Amniotic stem cell (primary cell): Measurements from ENCODE around the gene PPARG.

Experiments
- DNase-seq: peaks from one replicate; lab custom pipeline; 2025; lab: John Stamatoyannopoulos, UW

PPARG gene

DNA sequence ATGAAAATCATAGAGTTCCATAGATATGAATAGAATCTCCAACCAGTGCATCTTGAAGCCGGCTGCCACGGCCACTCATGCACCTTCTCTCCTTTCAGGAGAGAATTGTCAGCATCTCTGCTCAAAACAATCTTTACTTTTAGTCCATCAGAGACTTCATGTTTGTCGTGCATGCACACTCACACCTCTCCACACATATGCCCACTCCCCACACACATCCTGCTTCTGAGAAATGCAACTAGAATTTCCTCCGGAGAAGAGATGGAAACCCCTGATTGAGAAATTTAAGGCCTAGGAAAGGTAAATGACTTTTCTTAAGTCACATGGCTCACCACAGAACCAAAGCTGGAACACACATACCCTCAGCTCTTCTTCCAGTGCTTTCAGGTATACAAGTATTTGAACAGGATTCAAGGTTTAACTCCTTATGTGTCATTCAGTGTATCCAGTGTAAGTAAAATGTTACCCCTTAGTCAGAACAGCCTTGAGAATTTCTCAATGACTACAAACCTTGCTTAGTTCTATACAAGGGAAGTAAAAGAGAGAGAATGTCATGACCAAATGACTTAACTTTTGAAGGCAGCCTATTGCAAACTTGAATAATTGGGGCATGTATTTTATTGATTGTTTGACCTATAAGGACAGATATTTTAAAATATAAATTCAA is 126.3 kb downstream of the PPARG start:
- DNase-seq = no peak

DNA sequence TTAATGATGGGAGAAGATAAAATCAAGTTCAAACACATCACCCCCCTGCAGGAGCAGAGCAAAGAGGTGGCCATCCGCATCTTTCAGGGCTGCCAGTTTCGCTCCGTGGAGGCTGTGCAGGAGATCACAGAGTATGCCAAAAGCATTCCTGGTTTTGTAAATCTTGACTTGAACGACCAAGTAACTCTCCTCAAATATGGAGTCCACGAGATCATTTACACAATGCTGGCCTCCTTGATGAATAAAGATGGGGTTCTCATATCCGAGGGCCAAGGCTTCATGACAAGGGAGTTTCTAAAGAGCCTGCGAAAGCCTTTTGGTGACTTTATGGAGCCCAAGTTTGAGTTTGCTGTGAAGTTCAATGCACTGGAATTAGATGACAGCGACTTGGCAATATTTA is 127.9 kb downstream of the PPARG start:
- no peak for DNase-seq

- no peak for DNase-seq
Observed at GRCh38 chr3:12420393-12420792, 131.5 kb downstream of the PPARG start.

- no peak for DNase-seq
Observed at GRCh38 chr3:12421132-12421531, 132.3 kb downstream of the PPARG start.

DNA sequence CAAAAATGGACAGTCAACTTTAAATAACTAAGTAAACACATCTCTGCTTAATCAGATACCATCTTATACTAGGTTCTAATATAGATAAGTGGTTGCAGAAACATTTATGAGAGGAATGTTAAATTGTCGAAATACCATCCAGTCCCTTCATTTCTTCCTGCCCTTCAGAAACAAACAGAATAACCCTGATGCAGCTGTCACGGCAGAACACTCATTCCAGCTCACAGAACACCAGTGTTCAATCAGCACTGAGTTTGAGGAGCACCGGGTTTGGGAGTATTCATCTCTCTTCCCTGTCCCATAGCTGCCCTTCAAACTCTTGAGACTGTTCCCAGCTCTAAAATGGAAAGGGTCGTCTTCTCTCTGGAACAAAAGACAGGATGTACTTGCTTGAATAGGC is 134.3 kb downstream of the PPARG start:
- DNase-seq = no peak

DNA sequence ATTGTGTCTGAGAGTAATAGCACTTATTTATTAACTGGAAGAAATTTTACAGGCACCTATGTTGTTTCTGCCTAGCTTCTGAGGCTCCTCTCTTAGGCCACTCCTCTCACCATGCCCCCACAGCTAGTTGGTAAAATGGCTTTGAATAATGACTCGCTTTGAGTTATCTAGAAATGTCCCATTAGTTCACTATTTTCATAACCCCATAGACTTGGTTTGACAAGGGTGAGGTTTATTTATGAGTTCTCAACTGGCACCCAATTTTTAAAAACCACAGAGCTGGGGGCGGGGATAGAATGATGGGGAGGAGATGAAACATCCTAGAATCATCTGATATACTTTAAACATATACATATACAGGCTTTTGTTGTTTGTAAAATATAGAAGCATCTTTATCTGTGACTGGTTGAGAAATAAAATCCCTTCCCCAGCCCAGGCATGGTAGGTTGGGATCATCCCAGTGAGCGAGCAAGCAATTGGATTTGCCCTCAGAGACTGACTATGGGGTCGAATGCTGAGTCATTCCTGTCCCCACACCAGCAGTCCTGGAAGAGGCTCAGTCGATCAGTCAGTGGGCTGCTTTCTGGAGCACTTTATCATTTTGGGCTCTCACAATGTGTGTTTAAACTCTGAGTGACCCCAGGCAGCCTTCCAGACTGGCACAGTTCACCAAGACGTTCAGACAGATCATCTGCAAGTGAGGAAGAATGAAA is 135.2 kb downstream of the PPARG start:
- DNase-seq = no peak

GRCh38 chr3:12424635-12425319 is 135.9 kb downstream of the PPARG start:
- DNase-seq = no peak

GRCh38 chr3:12425850-12426579 is 137.1 kb downstream of the PPARG start:
- no peak for DNase-seq

DNA sequence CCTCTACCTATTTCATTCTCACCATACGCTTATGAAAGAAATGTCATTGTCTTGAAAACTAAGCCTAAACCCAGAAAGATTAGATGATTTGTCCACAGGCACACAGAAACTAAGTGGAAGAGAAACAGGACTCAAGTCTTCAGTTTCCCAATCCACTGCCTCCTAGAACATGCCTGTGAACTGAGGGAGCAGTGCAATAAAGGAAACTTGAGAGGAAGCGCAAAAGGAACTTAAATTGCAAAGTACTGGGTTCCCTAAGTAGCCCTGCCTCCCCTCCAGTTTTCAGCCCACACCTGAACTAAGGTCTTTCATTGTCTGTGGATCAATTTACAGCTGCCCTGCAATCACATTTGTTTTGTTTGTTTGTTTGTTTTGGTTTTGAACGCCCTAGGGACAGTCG is 138.7 kb downstream of the PPARG start:
- no peak for DNase-seq

GRCh38 chr3:12428126-12428525 is 139.3 kb downstream of the PPARG start:
- DNase-seq = no peak

DNA sequence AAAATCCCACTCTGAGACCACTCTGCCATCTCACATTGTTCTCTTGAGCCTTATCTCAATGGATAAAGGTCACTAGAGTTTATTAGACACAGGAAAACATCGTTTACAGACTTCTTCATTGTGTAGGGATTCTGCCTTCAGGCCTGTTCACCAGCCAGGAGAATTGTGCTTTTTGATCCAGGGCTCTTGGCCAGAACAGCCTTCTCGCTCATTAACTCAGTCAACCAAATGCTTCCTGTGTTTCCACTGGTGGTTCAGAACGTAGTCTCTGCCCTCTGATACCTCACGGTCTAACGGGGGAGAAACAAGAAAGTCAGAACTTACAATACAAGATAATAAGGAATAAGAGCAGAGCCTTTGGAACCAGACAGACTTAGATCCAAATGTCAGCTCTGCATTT is 141.2 kb downstream of the PPARG start:
- no peak for DNase-seq

- no peak for DNase-seq
Observed at GRCh38 chr3:12433823-12434222, 145.0 kb downstream of the PPARG start.

DNA sequence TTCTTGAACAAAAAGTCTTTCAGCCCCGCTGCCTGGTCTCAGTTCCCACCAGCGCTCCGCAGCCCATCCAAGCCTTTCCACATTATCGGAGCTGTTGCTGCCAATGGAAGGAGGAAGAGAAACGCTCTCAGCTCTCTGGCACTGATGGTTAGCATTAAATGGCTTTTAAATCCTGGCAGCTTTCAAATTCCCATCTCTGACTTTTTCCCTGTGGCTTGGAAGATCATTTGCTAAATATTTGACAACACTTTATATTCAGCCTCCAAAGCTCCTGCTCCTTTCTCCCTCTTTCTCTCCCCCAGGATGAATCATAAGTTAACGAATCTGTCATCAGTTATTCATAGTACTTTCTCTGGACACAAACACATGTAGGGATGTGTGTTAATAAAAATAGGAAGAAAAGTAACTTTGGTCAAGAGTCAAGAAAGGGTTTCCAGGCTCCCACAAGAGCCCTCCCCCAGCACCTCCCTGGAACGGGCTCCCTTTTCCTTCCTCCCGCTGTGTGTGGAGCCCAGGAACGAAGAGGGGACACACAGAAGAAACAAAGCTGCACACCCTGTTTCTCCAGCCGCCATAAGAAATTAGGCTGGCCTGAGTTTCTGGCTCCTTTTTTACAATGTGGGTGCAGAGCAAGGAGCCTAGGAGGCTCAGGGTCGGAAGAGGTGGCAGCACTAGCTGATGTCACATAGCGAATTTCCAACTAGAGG is 147.8 kb downstream of the PPARG start:
- no peak for DNase-seq

- no peak for DNase-seq
Observed at GRCh38 chr3:12437221-12437605, 148.3 kb downstream of the PPARG start.

- DNase-seq = no peak
Observed at GRCh38 chr3:12437861-12438260, 149.0 kb downstream of the PPARG start.

GRCh38 chr3:12438318-12438717 is 149.4 kb downstream of the PPARG start:
- no peak for DNase-seq

- no peak for DNase-seq
Observed at GRCh38 chr3:12439161-12439940, 150.5 kb downstream of the PPARG start.

- no peak for DNase-seq
Observed at GRCh38 chr3:12440927-12441714, 152.3 kb downstream of the PPARG start.

GRCh38 chr3:12442654-12443501 is 154.0 kb downstream of the PPARG start:
- DNase-seq = no peak
